HEK293 (cell line): Measurements from ENCODE around the gene CYBA.

Experiments used
- CTCF ChIA-PET: fragments of 350-600 bp; formaldehyde crosslinking; extraction: SDS; loops from one replicate; lab custom pipeline; 2021; ENCODE audit warnings: antibody characterized with exemption; lab: Yijun Ruan, JAX
- POLR2A ChIA-PET: fragments of 300-600 bp; formaldehyde crosslinking; extraction: SDS; loops from one replicate; lab custom pipeline; 2020; ENCODE audit warnings: antibody characterized with exemption, inconsistent platforms; lab: Yijun Ruan, JAX
- H3K27ac ChIP-seq: fragments of 200-500 bp; sonication (Bioruptor generic); 2 replicates; pipeline ENCODE4 v1.5.1; 2014; ENCODE audit warnings: low read depth, low read length, control low read depth, inconsistent platforms; ENCODE audit errors: extremely low read depth
- H3K36me3 ChIP-seq, 2 experiments: fragments of 200-500 bp in 1 of 2; sonication (Bioruptor generic) in 1 of 2; 1 replicate in 1 of 2; 2 replicates in 1 of 2; pipeline ENCODE4 v1.5.1; 2014 to 2017; ENCODE audit warnings: inconsistent platforms in 2 of 2, low read length in 2 of 2; ENCODE audit not compliant: control insufficient read depth in 2 of 2, insufficient read depth in 1 of 2
- H3K4me1 ChIP-seq: fragments of 200-500 bp; sonication (Bioruptor generic); 2 replicates; pipeline ENCODE4 v1.5.1; 2014; ENCODE audit warnings: mild to moderate bottlenecking, low read length, inconsistent platforms; ENCODE audit not compliant: control insufficient read depth, insufficient read depth
- H3K4me3 ChIP-seq: 2 replicates; pipeline ENCODE4 v1.5.1; 2011; ENCODE audit warnings: low read depth, mild to moderate bottlenecking, control low read depth, low read length, moderate library complexity
- H3K9me3 ChIP-seq: fragments of 200-500 bp; sonication (Bioruptor generic); 2 replicates; pipeline ENCODE4 v1.5.1; 2014; ENCODE audit warnings: low read depth, low read length, inconsistent platforms; ENCODE audit not compliant: control insufficient read depth, insufficient read depth
- OSR2 ChIP-seq: fragments of 450-650 bp; formaldehyde crosslinking; IDR thresholded peaks from 2 replicates; pipeline ENCODE4 v1.5.1; 2016; ENCODE audit warnings: missing biosample characterization, missing genetic modification characterization
- REST ChIP-seq: fragments of 450-650 bp; formaldehyde crosslinking; IDR thresholded peaks from 2 replicates; pipeline ENCODE4 v1.5.1; 2016; ENCODE audit warnings: missing biosample characterization, missing genetic modification characterization
- SCRT2 ChIP-seq: fragments of 450-650 bp; formaldehyde crosslinking; IDR thresholded peaks from 2 replicates; pipeline ENCODE4 v1.5.1; 2016; ENCODE audit warnings: missing biosample characterization, missing genetic modification characterization
- SP7 ChIP-seq: fragments of 450-650 bp; formaldehyde crosslinking; IDR thresholded peaks from 2 replicates; pipeline ENCODE4 v1.5.1; 2016; ENCODE audit warnings: missing biosample characterization, missing genetic modification characterization
- ZBTB21 ChIP-seq: fragments of 450-650 bp; formaldehyde crosslinking; IDR thresholded peaks from 2 replicates; pipeline ENCODE4 v1.5.1; 2017; ENCODE audit warnings: missing biosample characterization, missing genetic modification characterization
- ZBTB8A ChIP-seq: fragments of 450-650 bp; formaldehyde crosslinking; IDR thresholded peaks from 2 replicates; pipeline ENCODE4 v1.5.1; 2016; ENCODE audit warnings: missing biosample characterization, missing genetic modification characterization
- ZEB2 ChIP-seq: fragments of 450-650 bp; formaldehyde crosslinking; IDR thresholded peaks from 2 replicates; pipeline ENCODE4 v1.5.1; 2016; ENCODE audit warnings: missing biosample characterization, missing genetic modification characterization
- ZFP41 ChIP-seq: fragments of 450-650 bp; formaldehyde crosslinking; IDR thresholded peaks from 2 replicates; pipeline ENCODE4 v1.5.1; 2016; ENCODE audit warnings: missing biosample characterization, missing genetic modification characterization, borderline replicate concordance
- ZNF121 ChIP-seq: fragments of 450-650 bp; formaldehyde crosslinking; IDR thresholded peaks from 2 replicates; pipeline ENCODE4 v1.5.1; 2016; ENCODE audit warnings: missing biosample characterization, missing genetic modification characterization
- ZNF184 ChIP-seq: fragments of 450-650 bp; IDR thresholded peaks from 2 replicates; pipeline ENCODE4 v1.5.1; 2018; ENCODE audit warnings: missing biosample characterization, mild to moderate bottlenecking, missing genetic modification characterization
- ZNF214 ChIP-seq: fragments of 450-650 bp; formaldehyde crosslinking; IDR thresholded peaks from 2 replicates; pipeline ENCODE4 v1.5.1; 2017; ENCODE audit warnings: missing biosample characterization, mild to moderate bottlenecking, missing genetic modification characterization, borderline replicate concordance
- ZNF248 ChIP-seq: fragments of 450-650 bp; formaldehyde crosslinking; IDR thresholded peaks from 2 replicates; pipeline ENCODE4 v1.5.1; 2017; ENCODE audit warnings: missing biosample characterization, missing genetic modification characterization
- ZNF366 ChIP-seq: fragments of 450-650 bp; formaldehyde crosslinking; conservative IDR thresholded peaks from 2 replicates; pipeline ENCODE4 v1.5.1; 2016; ENCODE audit warnings: missing biosample characterization, missing genetic modification characterization
- ZNF394 ChIP-seq: fragments of 450-650 bp; formaldehyde crosslinking; IDR thresholded peaks from 2 replicates; pipeline ENCODE4 v1.5.1; 2016; ENCODE audit warnings: missing biosample characterization, missing genetic modification characterization, mild to moderate bottlenecking, moderate library complexity, borderline replicate concordance
- ZNF398 ChIP-seq: fragments of 450-650 bp; formaldehyde crosslinking; IDR thresholded peaks from 2 replicates; pipeline ENCODE4 v1.5.1; 2017; ENCODE audit warnings: missing biosample characterization, missing genetic modification characterization
- ZNF416 ChIP-seq: fragments of 450-650 bp; formaldehyde crosslinking; IDR thresholded peaks from 2 replicates; pipeline ENCODE4 v1.5.1; 2016; ENCODE audit warnings: missing biosample characterization, missing genetic modification characterization
- ZNF510 ChIP-seq: fragments of 450-650 bp; formaldehyde crosslinking; IDR thresholded peaks from 2 replicates; pipeline ENCODE4 v1.5.1; 2018; ENCODE audit warnings: mild to moderate bottlenecking, missing genetic modification characterization, missing biosample characterization; ENCODE audit not compliant: insufficient replicate concordance
- ZNF514 ChIP-seq: fragments of 450-650 bp; formaldehyde crosslinking; IDR thresholded peaks from 2 replicates; pipeline ENCODE4 v1.5.1; 2016; ENCODE audit warnings: missing biosample characterization, missing genetic modification characterization
- ZNF548 ChIP-seq: fragments of 450-650 bp; formaldehyde crosslinking; IDR thresholded peaks from 2 replicates; pipeline ENCODE4 v1.5.1; 2016; ENCODE audit warnings: missing biosample characterization, missing genetic modification characterization
- ZNF571 ChIP-seq: fragments of 450-650 bp; formaldehyde crosslinking; IDR thresholded peaks from 2 replicates; pipeline ENCODE4 v1.5.0; 2017; ENCODE audit warnings: missing biosample characterization, missing genetic modification characterization
- ZNF623 ChIP-seq: fragments of 450-650 bp; formaldehyde crosslinking; IDR thresholded peaks from 2 replicates; pipeline ENCODE4 v1.5.1; 2016; ENCODE audit warnings: missing biosample characterization, missing genetic modification characterization
- ZNF692 ChIP-seq: fragments of 450-650 bp; formaldehyde crosslinking; IDR thresholded peaks from 2 replicates; pipeline ENCODE4 v1.5.1; 2016; ENCODE audit warnings: missing biosample characterization, missing genetic modification characterization
- ZNF768 ChIP-seq: fragments of 450-650 bp; formaldehyde crosslinking; IDR thresholded peaks from 2 replicates; pipeline ENCODE4 v1.5.1; 2018; ENCODE audit warnings: missing biosample characterization, mild to moderate bottlenecking, missing genetic modification characterization
- ZNF791 ChIP-seq: fragments of 450-650 bp; formaldehyde crosslinking; IDR thresholded peaks from 2 replicates; pipeline ENCODE4 v1.5.1; 2016; ENCODE audit warnings: missing biosample characterization, missing genetic modification characterization

CYBA gene

GRCh38 chr16:88647178-88648070 lies 3.4 kb downstream of the CYBA start:
- Histone ChIP-seq H3K4me3 (no peak overlapping the region), H3K4me1 (peaks cover 7% of the 10 kb centered on the region; the same call in 1 of the 2 replicates), H3K9me3 (no peaks in the 10 kb centered on the region), H3K36me3 (peaks cover 0 to 27% of the 10 kb centered on the region in 2 experiments; a peak in 2 of 3 replicates), H3K27ac (no peak overlapping the region)
- POLR2A ChIA-PET, result interaction anchor here (0.6 to 1.1 kb wide), 2 partner anchors 10 to 546 kb away, joined by 4 read pairs; no protein-coding TSS in a partner anchor
- TF ChIP-seq ZBTB8A (0 out of 2 replicates have a peak, but pooled peaks have one; percentile 22), ZNF184 (tag by site-specific recombination) (no peak), ZNF791 (tag by site-specific recombination) (no peak), ZNF394 (tag by site-specific recombination) (peak; percentile 68; the same call in 1 of the 2 replicates), ZNF121 (peak; percentile 84), REST (tag by site-specific recombination) (no peak)
- CTCF ChIA-PET, result interaction anchor here (0.7 kb wide), 1 partner anchor 90 kb away, joined by 3 read pairs; no protein-coding TSS in a partner anchor

GRCh38 chr16:88646345-88647034 lies 4.4 kb downstream of the CYBA start:
- no peak overlapping the region for H3K4me3 ChIP-seq
- CTCF ChIA-PET, result interaction anchor here (0.7 kb wide), 1 partner anchor 91 kb away, joined by 3 read pairs; no protein-coding TSS in a partner anchor
- no peak overlapping the region for H3K27ac ChIP-seq
- H3K9me3 ChIP-seq, result no peaks in the 10 kb centered on the region
- peaks cover 0 to 27% of the 10 kb centered on the region in 2 experiments; a peak in 2 of 3 replicates for H3K36me3 ChIP-seq
- POLR2A ChIA-PET, result interaction anchor here (0.6 kb wide), 1 partner anchor 545 kb away, joined by 4 read pairs; no protein-coding TSS in a partner anchor
- TF ChIP-seq ZNF398 (tag by site-specific recombination) (no peak), ZNF514 (tag by site-specific recombination) (no peak), ZEB2 (tag by site-specific recombination) (no peak), ZNF623 (tag by site-specific recombination) (no peak), OSR2 (tag by site-specific recombination) (no peak), ZNF571 (tag by site-specific recombination) (no peak), ZNF416 (tag by site-specific recombination) (no peak), ZBTB21 (tag by site-specific recombination) (no peak), ZNF692 (tag by site-specific recombination) (no peak), ZNF768 (tag by site-specific recombination) (no peak), SCRT2 (no peak), ZNF548 (tag by site-specific recombination) (no peak), SP7 (tag by site-specific recombination) (no peak), ZNF510 (tag by site-specific recombination) (no peak), ZNF366 (tag by site-specific recombination) (no peak), ZFP41 (tag by site-specific recombination) (no peak), ZNF214 (tag by site-specific recombination) (no peak), ZNF248 (tag by site-specific recombination) (no peak)
- peaks cover 7% of the 10 kb centered on the region; the same call in 1 of the 2 replicates for H3K4me1 ChIP-seq
